Stimulated activated CD4-positive, alpha-beta T cell treated with anti-CD3 and anti-CD28 coated beads, Interleukin-12 subunit alpha, Interleukin-12 subunit beta, amount 100 ng/mL, for 24 hours (primary cell): Measurements from ENCODE around the gene MMAA.
"Not testable (repeated sequence)": the region's sequence is repeated elsewhere in the genome, so short reads cannot be mapped to it uniquely, and the experiment has no call there.

Source experiments
- DNase-seq, 2 experiments: peaks; one replicate each; pipeline ENCODE4 v3.0.0-alpha.2; 2020; ENCODE audit warnings: low read depth in 2 of 2

Gene MMAA

DNA sequence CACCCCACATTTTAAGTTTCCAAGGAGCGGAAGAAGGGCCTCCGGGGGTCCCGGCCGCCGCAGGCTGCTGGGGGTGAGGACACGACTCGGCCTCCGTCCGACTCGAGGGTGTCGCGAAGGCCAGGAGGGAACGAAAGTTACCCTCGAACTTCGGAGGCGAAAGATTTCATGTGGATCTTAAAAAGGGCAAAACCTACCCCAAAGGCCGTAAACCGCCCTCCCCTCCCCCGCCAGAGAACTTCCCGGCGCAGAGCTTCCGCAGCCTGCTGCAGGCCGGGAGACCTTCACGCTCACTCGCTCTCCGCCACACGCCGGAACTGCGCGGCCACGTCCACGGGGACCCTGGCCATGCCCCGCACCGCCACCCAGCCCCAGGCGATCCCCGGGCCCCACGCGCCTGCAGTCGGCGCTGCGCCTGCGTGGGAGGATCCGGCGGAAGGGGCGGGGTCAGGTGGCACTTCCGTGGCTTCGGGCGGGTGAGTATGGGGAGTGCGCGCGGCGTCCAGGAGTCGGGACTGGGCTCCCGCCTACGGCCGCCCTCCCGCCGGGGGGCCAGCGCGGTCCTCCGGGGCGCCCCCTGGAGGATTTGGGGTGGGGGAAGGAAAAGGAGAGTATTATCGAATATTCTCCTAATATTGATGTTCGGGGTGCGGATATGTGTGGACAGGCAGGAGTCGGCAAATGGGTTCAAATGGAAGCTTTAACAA lies at the start of gene MMAA:
TSS of gene MMAA (plus strand) at position 454 of the 707 bp plus-strand sequence. CDS start 19,755 bp downstream, outside the sequence.
- peak; percentile 92 to 94 for DNase-seq

- not testable (repeated sequence) for DNase-seq
Measured at GRCh38 chr4:145574546-145574945, 44.6 kb upstream of the MMAA start.

GRCh38 chr4:145580906-145581305 lies 38.3 kb upstream of the MMAA start:
- no peak for DNase-seq

GRCh38 chr4:145583191-145584055 lies 35.8 kb upstream of the MMAA start:
- no peak for DNase-seq

DNA sequence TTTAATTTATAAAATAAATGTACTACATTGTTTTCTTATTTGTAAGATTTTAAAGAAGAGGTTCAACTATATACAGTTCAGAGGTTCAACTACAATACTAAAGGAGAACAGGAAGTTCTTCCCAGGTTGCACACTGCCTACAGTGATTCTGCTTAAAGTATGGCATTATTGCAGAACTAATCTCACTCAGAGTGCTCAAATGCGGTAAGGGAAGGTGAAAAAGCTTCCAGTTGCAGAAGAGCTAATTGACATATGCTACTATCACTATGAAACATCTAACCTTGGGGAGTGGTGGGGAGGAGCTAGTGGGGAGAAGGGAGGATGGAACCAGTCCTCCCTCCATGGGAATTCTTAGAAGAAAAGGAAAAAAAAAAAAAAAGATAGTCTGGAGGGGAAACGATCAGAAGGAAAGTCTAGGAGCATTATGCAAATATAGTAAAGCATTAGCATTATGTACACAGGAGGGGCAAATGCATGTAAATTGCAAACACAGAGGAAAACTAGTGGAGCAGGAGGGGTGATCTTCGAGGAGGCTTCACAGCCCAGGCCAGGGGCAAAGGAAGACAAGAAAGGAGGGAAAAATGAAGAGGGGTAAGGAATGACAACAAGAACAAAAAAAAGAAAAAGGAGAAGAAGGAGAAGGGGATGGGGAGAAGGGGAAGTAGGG lies 32.0 kb upstream of the MMAA start:
- no peak for DNase-seq

DNA sequence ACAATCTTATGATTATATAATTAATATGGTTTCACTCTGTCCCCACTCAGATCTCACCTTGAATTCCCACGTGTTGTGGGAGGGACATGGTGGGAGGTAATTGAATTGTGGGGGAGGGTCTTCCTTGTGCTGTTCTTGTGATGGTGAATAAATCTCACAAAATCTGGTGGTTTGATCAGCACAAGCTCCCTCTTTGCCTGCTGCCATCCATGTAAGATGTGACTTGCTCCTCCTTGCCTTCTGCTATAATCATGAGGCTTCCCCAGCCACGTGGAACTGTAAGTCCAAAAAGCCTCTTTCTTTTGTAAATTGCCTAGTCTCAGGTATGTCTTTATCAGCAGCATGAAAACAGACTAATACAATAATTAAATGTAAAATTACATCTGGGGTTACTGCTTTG lies 29.8 kb upstream of the MMAA start:
- not testable (repeated sequence) for DNase-seq

GRCh38 chr4:145589916-145590702 lies 29.1 kb upstream of the MMAA start:
- no peak for DNase-seq

- DNase-seq: no peak
Measured at GRCh38 chr4:145602129-145602760, 16.9 kb upstream of the MMAA start.

GRCh38 chr4:145605941-145606340 lies 13.2 kb upstream of the MMAA start:
- DNase-seq: no peak

- peak; percentile 43 to 72 for DNase-seq
Measured at GRCh38 chr4:145609481-145610427, 9.4 kb upstream of the MMAA start.

DNA sequence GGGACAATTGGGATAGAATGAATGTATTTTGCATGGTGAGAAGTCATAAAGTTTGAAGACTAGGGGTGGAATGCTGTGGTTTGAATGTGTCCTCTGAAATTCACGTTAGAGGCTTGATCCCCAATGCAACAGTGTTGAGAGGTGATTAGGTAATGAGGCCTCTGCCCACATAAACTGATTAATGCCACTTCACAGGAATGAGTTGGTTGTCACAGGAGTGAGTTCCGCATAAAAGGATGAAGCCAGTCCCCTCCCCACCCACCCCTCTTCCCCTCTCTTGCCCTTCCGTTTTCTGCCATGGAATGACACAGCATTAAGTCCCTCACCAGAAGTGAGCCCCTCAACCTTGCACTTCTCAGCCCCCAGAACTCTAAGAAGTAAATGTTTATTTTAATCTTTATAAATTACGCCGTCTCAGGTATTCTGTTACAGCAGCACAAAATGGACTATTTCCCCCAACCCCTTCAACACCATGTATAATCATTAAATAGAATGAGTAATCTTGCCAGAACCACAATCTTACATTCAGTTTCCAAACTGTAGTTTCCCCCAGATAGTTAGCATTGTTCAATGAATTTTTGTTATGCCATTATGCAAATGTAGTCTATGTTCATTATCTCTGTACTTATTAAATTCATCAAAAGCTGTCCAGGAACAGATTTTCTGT lies 5.5 kb upstream of the MMAA start:
- no peak for DNase-seq

GRCh38 chr4:145614233-145614610 lies 5.0 kb upstream of the MMAA start:
- DNase-seq: no peak

DNA sequence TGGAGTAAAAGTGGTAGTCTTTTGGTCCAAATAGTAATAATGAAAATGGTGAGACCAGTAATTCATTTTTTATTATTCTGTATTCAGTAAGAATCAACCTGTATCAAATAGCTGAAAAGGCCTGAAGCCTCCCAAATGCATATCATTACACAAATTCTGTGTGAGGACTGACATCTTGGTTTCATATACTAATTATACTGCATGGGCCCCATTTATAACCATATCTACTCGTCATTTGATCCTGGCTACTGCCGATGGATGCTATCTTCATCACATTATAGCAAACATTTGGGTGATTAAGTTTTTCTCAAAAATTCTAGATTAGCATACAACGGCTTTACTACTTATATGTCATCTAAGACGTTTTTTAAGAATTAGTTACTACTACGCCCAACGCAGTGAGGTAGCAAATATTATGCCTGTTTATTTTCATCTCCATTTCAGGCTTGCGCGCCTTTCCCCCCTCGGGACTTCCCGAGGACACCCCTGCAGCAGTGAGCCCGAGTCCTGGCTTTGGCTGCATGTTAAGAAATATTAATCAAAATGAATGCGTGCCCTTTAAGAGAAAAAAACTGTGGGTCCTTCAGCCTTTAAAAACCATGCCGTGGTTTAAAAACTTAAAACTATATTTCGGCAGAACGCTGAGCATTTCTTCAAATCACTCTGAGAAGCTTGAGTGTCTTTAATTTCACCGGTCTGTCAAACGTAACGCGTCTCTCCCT lies 814 bp upstream of the MMAA start:
- no peak for DNase-seq

- peak; percentile 33 to 47 for DNase-seq
Measured at GRCh38 chr4:145619639-145619996, 433 bp downstream of the MMAA start.

GRCh38 chr4:145622067-145622466 lies 2.9 kb downstream of the MMAA start:
- DNase-seq: not testable (repeated sequence)

GRCh38 chr4:145623831-145624230 lies 4.6 kb downstream of the MMAA start:
- no peak for DNase-seq

DNA sequence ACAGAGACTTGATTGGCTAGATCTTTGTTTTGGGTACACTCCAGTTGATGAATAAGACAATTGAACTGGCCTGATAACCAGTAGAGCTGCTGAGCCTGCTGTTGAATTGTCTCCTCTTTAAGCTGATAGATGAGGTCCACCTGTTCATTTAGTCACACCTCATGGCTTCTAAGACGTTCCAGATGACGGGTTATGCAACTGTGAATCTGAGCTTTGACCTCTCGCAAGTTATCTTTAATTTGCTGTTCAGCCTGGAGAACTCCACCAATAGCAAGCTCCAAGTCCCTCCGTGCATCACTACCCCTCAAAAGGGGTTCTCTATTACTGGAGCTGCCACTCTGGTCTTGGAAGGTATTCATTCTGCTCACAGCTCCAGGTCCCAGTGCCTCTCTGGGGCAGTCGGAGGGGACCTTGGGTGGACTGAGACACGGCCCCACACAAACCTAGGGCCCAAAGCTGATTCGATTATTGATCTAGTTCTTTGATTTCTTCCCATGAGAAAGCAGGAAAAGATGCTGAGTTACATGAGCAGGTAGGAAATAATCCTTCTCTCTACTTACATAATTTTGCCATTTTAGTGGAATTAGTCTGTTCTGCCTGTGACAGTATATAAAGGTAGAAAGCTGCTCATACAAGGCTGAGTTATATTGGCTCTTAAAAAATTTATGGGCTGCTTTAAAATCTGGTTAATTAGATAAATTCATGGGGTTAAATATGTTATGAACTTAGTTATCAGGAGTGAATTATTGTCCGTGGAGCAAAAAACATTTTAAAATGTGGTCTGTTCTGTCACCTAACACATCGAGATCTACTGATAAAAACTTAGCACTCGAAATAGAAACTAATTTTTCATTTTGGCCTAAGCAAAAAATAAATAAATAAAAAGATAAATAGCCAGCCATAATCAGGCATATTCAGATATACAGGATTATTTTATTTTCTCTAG lies 6.8 kb downstream of the MMAA start:
- DNase-seq: no peak

DNA sequence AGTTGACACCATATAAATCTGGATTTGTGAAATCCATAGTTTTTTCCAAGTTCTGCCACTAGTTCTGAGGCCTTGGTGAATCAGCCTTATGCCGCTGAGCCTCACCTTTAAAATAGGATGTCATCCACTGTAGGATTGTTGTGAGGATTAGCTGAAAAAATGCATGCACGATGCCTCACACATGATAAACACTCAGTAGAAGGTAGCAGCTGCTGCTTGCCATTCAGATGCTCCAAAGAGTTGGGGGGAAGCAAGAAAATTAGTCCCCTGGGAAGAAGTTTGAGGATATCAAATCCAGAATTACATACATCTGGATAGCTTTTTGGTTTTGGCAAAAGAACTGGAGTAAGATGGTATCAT lies 7.4 kb downstream of the MMAA start:
- no peak for DNase-seq
